Colonic mucosa (tissue), 4 donors: Measurements from ENCODE around the gene PROK2. TPM values are rescaled to one million over a fixed set of nuclear protein-coding genes. Genes with fewer than 3 reads are reported as not detected.

ENCODE experiments used
- DNase-seq: peaks from one replicate; pipeline ENCODE4 v3.0.0-alpha.2; 2020
- H3K27ac ChIP-seq: fragments of 200-600 bp; one replicate; pipeline ENCODE4 v1.8.0; 2021
- H3K27me3 ChIP-seq: fragments of 200-600 bp; one replicate; pipeline ENCODE4 v1.8.0; 2021
- H3K36me3 ChIP-seq: fragments of 200-600 bp; one replicate; pipeline ENCODE4 v1.8.0; 2021
- H3K4me1 ChIP-seq: fragments of 200-600 bp; one replicate; pipeline ENCODE4 v1.8.0; 2021; ENCODE audit warnings: mild to moderate bottlenecking
- H3K4me3 ChIP-seq: fragments of 200-600 bp; one replicate; pipeline ENCODE4 v1.8.0; 2021
- H3K9ac ChIP-seq, 2 donors: one replicate each; pipeline ENCODE4 v1.7.0; 2013; ENCODE audit warnings: control low read depth in 2 of 2, low read depth in 2 of 2, low read length in 2 of 2
- H3K9me3 ChIP-seq: fragments of 200-600 bp; one replicate; pipeline ENCODE4 v1.8.0; 2021
- intact Hi-C: fragments of 100-400 bp; cut with DNase I; formaldehyde crosslinking; loops from one replicate; pipeline ENCODE4 v1.14.1; 2022
- total RNA-seq, 2 donors: library from RNA; stranded (reverse); fragmentation: NEBNext Ultra II Directional in 1 of 2; extraction: Animal tissue kit (Norgen Biotek cat#: 25700) in 1 of 2; gene quantifications; one replicate each; pipeline ENCODE4 v1.2.1, GENCODE V29; 2021
- TF ChIP-seq, protein P1 (sequence below): fragments of 200-600 bp; IDR thresholded peaks from one replicate; pipeline ENCODE4 v1.8.0; 2022; ENCODE audit warnings: antibody characterized with exemption, mild to moderate bottlenecking
- donor health status: healthy.
- donor health status: DM: no; HTN: no; CAD: no.
- donor health status: DM: no; HTN: no; CAD: no.

Gene PROK2
- total RNA-seq, 2 donors from 2014 or later: 0.35 TPM; not detected in 1

DNA sequence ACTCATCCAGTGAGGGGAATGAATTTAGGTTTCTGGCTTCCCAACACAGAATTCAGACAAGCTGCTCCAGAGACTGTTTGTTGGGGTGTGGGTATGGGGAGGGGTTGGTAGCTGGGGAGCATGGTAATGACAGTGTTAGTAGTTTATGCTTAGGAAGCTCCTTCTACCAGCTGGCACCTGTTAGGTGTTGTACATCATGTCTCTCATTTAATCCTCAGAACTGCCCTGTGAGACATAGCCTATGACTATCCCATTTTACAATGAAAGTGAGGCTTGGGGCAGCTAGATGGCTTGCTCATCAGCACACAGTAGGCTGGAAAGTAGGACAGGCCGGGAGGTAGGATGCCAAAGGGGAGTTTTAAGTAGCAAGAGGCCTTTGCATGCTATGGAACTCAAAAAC is 62.3 kb downstream of the PROK2 start:
- Histone ChIP-seq H3K9me3 (no peaks in the 10 kb centered on the region), H3K27ac (no peak overlapping the region), H3K4me1 (no peaks in the 10 kb centered on the region), H3K36me3 (no peaks in the 10 kb centered on the region), H3K4me3 (no peak overlapping the region), H3K27me3 (no peaks in the 10 kb centered on the region), H3K9ac (no peak overlapping the region)
- no peak for DNase-seq
- intact Hi-C loops: no loop called here
- TF ChIP-seq, protein P1, sequence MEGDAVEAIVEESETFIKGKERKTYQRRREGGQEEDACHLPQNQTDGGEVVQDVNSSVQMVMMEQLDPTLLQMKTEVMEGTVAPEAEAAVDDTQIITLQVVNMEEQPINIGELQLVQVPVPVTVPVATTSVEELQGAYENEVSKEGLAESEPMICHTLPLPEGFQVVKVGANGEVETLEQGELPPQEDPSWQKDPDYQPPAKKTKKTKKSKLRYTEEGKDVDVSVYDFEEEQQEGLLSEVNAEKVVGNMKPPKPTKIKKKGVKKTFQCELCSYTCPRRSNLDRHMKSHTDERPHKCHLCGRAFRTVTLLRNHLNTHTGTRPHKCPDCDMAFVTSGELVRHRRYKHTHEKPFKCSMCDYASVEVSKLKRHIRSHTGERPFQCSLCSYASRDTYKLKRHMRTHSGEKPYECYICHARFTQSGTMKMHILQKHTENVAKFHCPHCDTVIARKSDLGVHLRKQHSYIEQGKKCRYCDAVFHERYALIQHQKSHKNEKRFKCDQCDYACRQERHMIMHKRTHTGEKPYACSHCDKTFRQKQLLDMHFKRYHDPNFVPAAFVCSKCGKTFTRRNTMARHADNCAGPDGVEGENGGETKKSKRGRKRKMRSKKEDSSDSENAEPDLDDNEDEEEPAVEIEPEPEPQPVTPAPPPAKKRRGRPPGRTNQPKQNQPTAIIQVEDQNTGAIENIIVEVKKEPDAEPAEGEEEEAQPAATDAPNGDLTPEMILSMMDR: no peak

Other genes with a start within 250 kb of the PROK2 start
- 100 to 1,000 TPM; 127 to 128 TPM for gene FOXP1, start 201.4 kb downstream of the PROK2 start, total RNA-seq
- 10 to 100 TPM; 14.5 to 44.2 TPM for gene EIF4E3, start 59.7 kb downstream of the PROK2 start, total RNA-seq
- gene GPR27, start 31.3 kb downstream of the PROK2 start, total RNA-seq: 1 to 10 TPM in 1 of 2 donors, under 1 TPM in 1; 0.61 to 2.2 TPM